Transverse colon (tissue), 4 donors: ENCODE data around the gene ACER1. TPM values are rescaled to one million over a fixed set of nuclear protein-coding genes. Genes with fewer than 3 reads are reported as not detected.
A peak's percentile ranks its signal among the peaks of the same experiment; 100 is the strongest.

Source experiments
- DNase-seq: peaks from one replicate; pipeline ENCODE4 v3.0.0-alpha.2; 2019
- H3K27ac ChIP-seq, 4 donors: fragments of 200-600 bp; sonication (generic); 2 replicates each; pipeline ENCODE4 v1.5.1; 2016 to 2018; ENCODE audit warnings: inconsistent platforms in 4 of 4
- H3K27me3 ChIP-seq: fragments of 200-600 bp; sonication (generic); 2 replicates; pipeline ENCODE4 v1.5.1; 2017; ENCODE audit warnings: inconsistent platforms
- H3K36me3 ChIP-seq, 4 donors: fragments of 200-600 bp; sonication (generic); 2 replicates each; pipeline ENCODE4 v1.5.1; 2017 to 2019; ENCODE audit warnings: inconsistent platforms in 4 of 4
- H3K4me1 ChIP-seq, 4 donors: fragments of 200-600 bp; sonication (generic); 2 replicates each; pipeline ENCODE4 v1.5.1; 2017 to 2020; ENCODE audit warnings: inconsistent platforms in 4 of 4
- H3K4me3 ChIP-seq, 4 donors: fragments of 200-600 bp; sonication (generic); 1 replicate in 1 of 4; 2 replicates in 3 of 4; pipeline versions ENCODE4 v1.5.1 to v1.6.1; 2017 to 2019; ENCODE audit warnings: inconsistent platforms in 4 of 4
- H3K9me3 ChIP-seq, 2 donors: fragments of 200-600 bp; sonication (generic); 2 replicates each; pipeline ENCODE4 v1.5.1; 2017 to 2019; ENCODE audit warnings: inconsistent platforms in 2 of 2
- EP300 ChIP-seq: sonication (generic); formaldehyde crosslinking; IDR thresholded peaks from one replicate; pipeline ENCODE4 v1.6.1; 2017; ENCODE audit warnings: antibody characterized with exemption, low read depth
- POLR2A ChIP-seq: fragments of 450-650 bp; IDR thresholded peaks from one replicate; pipeline ENCODE4 v1.6.1; 2016; ENCODE audit warnings: antibody characterized with exemption, mild to moderate bottlenecking, moderate library complexity
- POLR2AphosphoS5 ChIP-seq, 3 donors: sonication (generic); formaldehyde crosslinking; IDR thresholded peaks; one replicate each; pipeline ENCODE4 v1.6.1; 2016; ENCODE audit warnings: antibody characterized with exemption in 3 of 3
- WGBS, 2 donors: methylation state at CpG; one replicate each; pipeline ENCODE4 v1.1.5; 2018; ENCODE audit warnings: low coverage in 1 of 2; 5-methylcytosine and 5-hydroxymethylcytosine counted together
- in situ Hi-C, 4 donors: fragments of 200-750 bp; cut with MboI; loops; one replicate each; pipeline versions ENCODE4 v1.15.0 to v1.15.1; 2017; ENCODE audit warnings: low sequenced_read_pairs in 3 of 4, low pct_ligation_motif_present in 1 of 4, low pct_unique_long_range_greater_than_20kb in 1 of 4
- intact Hi-C: fragments of 100-400 bp; cut with DNase I; formaldehyde crosslinking; loops from one replicate; pipeline ENCODE4 v1.15.1; 2023; ENCODE audit warnings: low total_unique reads
- total RNA-seq, 4 donors: library from RNA; depleted of rRNA; stranded (reverse); fragments of >200 nt; gene quantifications; one replicate each; pipeline ENCODE4 v1.1.0, GENCODE V29; 2016
- TF ChIP-seq, protein P1 (sequence below), 5 experiments: fragments of 200-600 bp in 3 of 5; fragments of 450-650 bp in 2 of 5; sonication (generic) in 3 of 5; IDR thresholded peaks; 1 replicate in 2 of 5; 2 replicates in 3 of 5; pipeline ENCODE4 v1.5.1; 2016 to 2017; ENCODE audit warnings: antibody characterized with exemption in 5 of 5, inconsistent platforms in 3 of 5, mild to moderate bottlenecking in 2 of 5, moderate library complexity in 1 of 5

ACER1 gene
- total RNA-seq, 4 donors from 2014 or later: 9.2 TPM; not detected in 3

GRCh38 chr19:6267552-6268381 is 65.6 kb downstream of the ACER1 start:
- Histone ChIP-seq H3K36me3 (peaks cover 0 to 13% (median 0%) of the 10 kb centered on the region in 4 donors), H3K27ac (peak overlapping the region in 1 of 4 donors; percentile 28), H3K4me3 (no peak overlapping the region), H3K9me3 (no peaks in the 10 kb centered on the region), H3K4me1 (peaks cover 16 to 41% (median 28%) of the 10 kb centered on the region in 4 donors), H3K27me3 (no peaks in the 10 kb centered on the region)
- DNase-seq: no peak
- TF ChIP-seq, protein P1, sequence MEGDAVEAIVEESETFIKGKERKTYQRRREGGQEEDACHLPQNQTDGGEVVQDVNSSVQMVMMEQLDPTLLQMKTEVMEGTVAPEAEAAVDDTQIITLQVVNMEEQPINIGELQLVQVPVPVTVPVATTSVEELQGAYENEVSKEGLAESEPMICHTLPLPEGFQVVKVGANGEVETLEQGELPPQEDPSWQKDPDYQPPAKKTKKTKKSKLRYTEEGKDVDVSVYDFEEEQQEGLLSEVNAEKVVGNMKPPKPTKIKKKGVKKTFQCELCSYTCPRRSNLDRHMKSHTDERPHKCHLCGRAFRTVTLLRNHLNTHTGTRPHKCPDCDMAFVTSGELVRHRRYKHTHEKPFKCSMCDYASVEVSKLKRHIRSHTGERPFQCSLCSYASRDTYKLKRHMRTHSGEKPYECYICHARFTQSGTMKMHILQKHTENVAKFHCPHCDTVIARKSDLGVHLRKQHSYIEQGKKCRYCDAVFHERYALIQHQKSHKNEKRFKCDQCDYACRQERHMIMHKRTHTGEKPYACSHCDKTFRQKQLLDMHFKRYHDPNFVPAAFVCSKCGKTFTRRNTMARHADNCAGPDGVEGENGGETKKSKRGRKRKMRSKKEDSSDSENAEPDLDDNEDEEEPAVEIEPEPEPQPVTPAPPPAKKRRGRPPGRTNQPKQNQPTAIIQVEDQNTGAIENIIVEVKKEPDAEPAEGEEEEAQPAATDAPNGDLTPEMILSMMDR (IDR thresholded peaks at IDR 0.05): no peak
- 80 to 87% methylated on average over 10 to 17 of the region's 17 CpGs for WGBS, 2 donors
- intact Hi-C loops (no loop called here), in situ Hi-C loops (no loop called here)

DNA sequence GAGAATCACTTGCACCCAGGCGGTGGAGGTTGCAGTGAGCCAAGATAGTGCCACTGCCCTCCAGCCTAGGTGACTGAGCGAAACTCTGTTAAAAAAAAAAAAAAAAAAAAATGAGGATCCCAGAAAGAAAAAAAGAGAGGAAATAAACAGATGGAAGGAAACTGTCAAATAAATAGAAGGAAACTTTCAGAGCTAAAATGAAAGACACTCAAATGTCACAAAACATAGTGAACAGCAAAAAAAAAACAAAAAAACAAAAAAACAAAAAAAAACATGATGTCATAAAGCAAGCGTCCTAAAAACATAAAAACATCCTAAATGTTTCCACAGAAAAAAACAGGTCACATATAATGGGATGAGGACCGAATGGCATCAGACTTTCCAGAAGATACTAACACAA is 68.6 kb downstream of the ACER1 start:
- H3K4me1 ChIP-seq: peaks cover 0 to 22% (median 11%) of the 10 kb centered on the region in 4 donors
- H3K27me3 ChIP-seq: no peaks in the 10 kb centered on the region
- DNase-seq: no peak
- H3K36me3 ChIP-seq: peaks cover 0 to 12% (median 0%) of the 10 kb centered on the region in 4 donors
- in situ Hi-C loops (no loop called here), intact Hi-C loops (no loop called here)
- no peaks in the 10 kb centered on the region for H3K9me3 ChIP-seq
- H3K27ac ChIP-seq: no peak overlapping the region
- H3K4me3 ChIP-seq: no peak overlapping the region
- TF ChIP-seq POLR2AphosphoS5 (IDR thresholded peaks at IDR 0.05): no peak
- no peak for TF ChIP-seq EP300
- TF ChIP-seq, protein P1 (IDR thresholded peaks at IDR 0.05): no peak
- no peak for TF ChIP-seq POLR2A
- 80% methylated on average over 4 of the region's 4 CpGs; no CpG with 5 or more reads in 1 of the 2 donors for WGBS, 2 donors

GRCh38 chr19:6263735-6264444 is 69.5 kb downstream of the ACER1 start:
- Histone ChIP-seq H3K9me3 (no peaks in the 10 kb centered on the region), H3K36me3 (peaks cover 0 to 3% (median 0%) of the 10 kb centered on the region in 4 donors), H3K27ac (no peak overlapping the region), H3K4me1 (peaks cover 0 to 22% (median 11%) of the 10 kb centered on the region in 4 donors), H3K27me3 (no peaks in the 10 kb centered on the region), H3K4me3 (no peak overlapping the region)
- in situ Hi-C loops: no loop called here
- no peak for DNase-seq
- TF ChIP-seq EP300 (no peak), POLR2A (no peak), POLR2AphosphoS5 (IDR thresholded peaks at IDR 0.05) (no peak)
- TF ChIP-seq, protein P1 (IDR thresholded peaks at IDR 0.05): no peak
- WGBS, 2 donors: 40 to 70% methylated on average over 2 to 18 of the region's 18 CpGs
- intact Hi-C loops: no loop called here

DNA sequence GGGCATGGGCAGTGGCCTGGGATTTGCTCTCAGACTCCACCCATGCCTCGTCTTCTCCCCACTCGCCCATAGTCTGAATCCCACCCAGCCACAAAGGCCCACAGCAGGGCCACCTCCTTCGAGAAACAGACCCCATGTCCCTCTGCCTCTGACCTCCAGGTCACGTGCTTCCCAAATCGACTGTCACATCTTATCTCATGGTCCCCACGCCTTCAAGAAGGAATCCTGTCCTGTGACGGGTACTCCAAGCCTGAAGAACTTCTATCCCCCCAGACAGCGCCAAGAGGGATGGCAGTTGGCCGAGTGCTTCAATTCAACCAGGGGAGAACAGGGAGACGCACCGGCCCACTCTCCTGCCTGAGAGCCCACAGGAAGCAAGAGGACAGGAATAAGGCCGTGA is 70.1 kb downstream of the ACER1 start:
- H3K36me3 ChIP-seq: no peaks in the 10 kb centered on the region
- DNase-seq: no peak
- H3K4me3 ChIP-seq: no peak overlapping the region
- no peaks in the 10 kb centered on the region for H3K27me3 ChIP-seq
- in situ Hi-C loops (no loop called here), intact Hi-C loops (no loop called here)
- no peaks in the 10 kb centered on the region for H3K9me3 ChIP-seq
- 50 to 75% methylated on average over 1 to 11 of the region's 12 CpGs for WGBS, 2 donors
- TF ChIP-seq, protein P1 (IDR thresholded peaks at IDR 0.05): no peak
- TF ChIP-seq POLR2AphosphoS5 (IDR thresholded peaks at IDR 0.05) (no peak), POLR2A (no peak), EP300 (no peak)
- no peak overlapping the region for H3K27ac ChIP-seq
- H3K4me1 ChIP-seq: peaks cover 0 to 22% (median 11%) of the 10 kb centered on the region in 4 donors
